ENCODE measurements around the gene MASP1. TPM values are rescaled to one million over a fixed set of nuclear protein-coding genes. Genes with fewer than 3 reads are reported as not detected.

MASP1 gene
- total RNA-seq, 1 experiment from 2014 or later = not detected

GRCh38 chr3:187211532-187212195 lies 79.9 kb downstream of the MASP1 start:
- ChIA-PET CTCF (no interaction called here), POLR2A (no interaction called here), RAD21 (ENCODE audit: low non-redundant PET in 1 of 2, low total read pairs in 2 of 2, uncharacterized antibody in 2 of 2, unreplicated experiment in 2 of 2) (no interaction called here)
- intact Hi-C loops (cut with micrococcal nuclease) = no loop called here
- TF ChIP-seq EGR1 (IDR thresholded peaks at IDR 0.05; ENCODE audit: low read depth) (no peak), SP1 (IDR thresholded peaks at IDR 0.05; ENCODE audit: low read depth) (no peak), EZH2 (IDR thresholded peaks at IDR 0.05) (no peak), CTCF (IDR thresholded peaks at IDR 0.05 in 2 of 3, conservative IDR thresholded peaks at IDR 0.05 in 1 of 3; ENCODE audit: borderline replicate concordance in 1 of 3, insufficient read depth in 1 of 3, low read depth in 2 of 3, low read length in 2 of 3) (no peak), YY1 (IDR thresholded peaks at IDR 0.05; ENCODE audit: extremely low read depth, insufficient replicate concordance, low read depth, low read length) (no peak), RAD21 (IDR thresholded peaks at IDR 0.05; ENCODE audit: low read depth) (no peak), EZH2phosphoT487 (IDR thresholded peaks at IDR 0.05; ENCODE audit: borderline replicate concordance) (no peak), JUND (IDR thresholded peaks at IDR 0.05) (no peak), POLR2A (IDR thresholded peaks at IDR 0.05; ENCODE audit: borderline replicate concordance, extremely low read depth, insufficient read depth, insufficient read length) (no peak), CEBPB (IDR thresholded peaks at IDR 0.05; ENCODE audit: low read depth) (no peak), ATF3 (IDR thresholded peaks at IDR 0.05) (no peak), FOSL1 (IDR thresholded peaks at IDR 0.05; ENCODE audit: low read depth) (no peak), ZNF274 (IDR thresholded peaks at IDR 0.05; ENCODE audit: low read depth, low read length) (no peak), TCF7L2 (IDR thresholded peaks at IDR 0.05; ENCODE audit: borderline replicate concordance, extremely low read depth, insufficient read depth, insufficient read length) (no peak)
- H4K20me1 ChIP-seq (ENCODE audit: insufficient read depth) = no peaks in the 10 kb centered on the region
- no peak overlapping the region for H3K27ac ChIP-seq (ENCODE audit: low read depth, low read length)
- BruUV-seq (replicated peaks) = no TSS peak
- no peaks in the 10 kb centered on the region for H3K27me3 ChIP-seq (ENCODE audit: insufficient read depth, low read length)
- DNase-seq (ENCODE audit: low read depth, low spot score) (no peak), ATAC-seq (no peak)
- H3K4me3 ChIP-seq (replicated peaks in 1 of 2; ENCODE audit: low read depth in 1 of 2, low read length in 2 of 2) = no peak overlapping the region
- no peak overlapping the region for H3K9ac ChIP-seq (ENCODE audit: low read length)
- no peak overlapping the region for H3K4me2 ChIP-seq (ENCODE audit: low read length)
- no peak overlapping the region for H2AFZ ChIP-seq (ENCODE audit: low read depth, low read length, poor library complexity, severe bottlenecking)
- H3K79me2 ChIP-seq (ENCODE audit: insufficient read depth, low read length) = no peaks in the 10 kb centered on the region
- no peaks in the 10 kb centered on the region for H3K9me2 ChIP-seq (ENCODE audit: insufficient read depth)
- no peaks in the 10 kb centered on the region for H3K36me3 ChIP-seq (ENCODE audit: control insufficient read depth in 1 of 2, insufficient read depth in 2 of 2, low read length in 2 of 2)
- peaks cover 0 to 5% of the 10 kb centered on the region in 2 experiments; a peak in 1 of 4 replicates for H3K4me1 ChIP-seq (ENCODE audit: control insufficient read depth in 1 of 2, insufficient read depth in 2 of 2, low read length in 2 of 2)
- H3K9me3 ChIP-seq (ENCODE audit: control insufficient read depth in 1 of 2, insufficient read depth in 1 of 2, low read depth in 1 of 2, low read length in 2 of 2) = no peaks in the 10 kb centered on the region
